ENCODE data around the gene KRT33A.

Gene KRT33A

GRCh38 chr17:41340934-41341861 lies 9.4 kb downstream of the KRT33A start:
- no peak for DNase-seq (ENCODE audit: low spot score)

GRCh38 chr17:41340494-41340893 lies 10.1 kb downstream of the KRT33A start:
- no peak for TF ChIP-seq CTCF (IDR thresholded peaks at IDR 0.05; ENCODE audit: extremely low read depth, missing control alignments)
- DNase-seq (ENCODE audit: low spot score) = no peak

More at GRCh38 chr17:41340934-41341861, 9.4 kb downstream of the KRT33A start:
- TF ChIP-seq CTCF (IDR thresholded peaks at IDR 0.05; ENCODE audit: extremely low read depth, missing control alignments) = no peak

- TF ChIP-seq CTCF (IDR thresholded peaks at IDR 0.05; ENCODE audit: extremely low read depth, missing control alignments) = no peak
- DNase-seq (ENCODE audit: low spot score) = no peak
Measured at GRCh38 chr17:41339571-41340172, 11.0 kb downstream of the KRT33A start.

GRCh38 chr17:41338961-41339485 lies 11.6 kb downstream of the KRT33A start:
- TF ChIP-seq CTCF (IDR thresholded peaks at IDR 0.05; ENCODE audit: extremely low read depth, missing control alignments) = no peak
- no peak for DNase-seq (ENCODE audit: low spot score)

- DNase-seq (ENCODE audit: low spot score) = no peak
- no peak for TF ChIP-seq CTCF (IDR thresholded peaks at IDR 0.05; ENCODE audit: extremely low read depth, missing control alignments)
Measured at GRCh38 chr17:41335747-41336146, 14.9 kb downstream of the KRT33A start.

- DNase-seq (ENCODE audit: low spot score) = no peak
Measured at GRCh38 chr17:41334385-41335305, 16.0 kb downstream of the KRT33A start.

More at GRCh38 chr17:41334385-41335305, 16.0 kb downstream of the KRT33A start:
- TF ChIP-seq CTCF (IDR thresholded peaks at IDR 0.05; ENCODE audit: extremely low read depth, missing control alignments) = no peak
